Measurements from ENCODE around the gene GPR107. TPM values are rescaled to one million over a fixed set of nuclear protein-coding genes. Genes with fewer than 3 reads are reported as not detected.

The GPR107 gene
- total RNA-seq, 1 experiment from 2014 or later, result 33.2 TPM

GRCh38 chr9:130159915-130160670, 106.4 kb downstream of the GPR107 start:
- CTCF ChIA-PET, result interaction anchor here (1.1 kb wide), 1 partner anchor 76 kb away, joined by 4 read pairs; no protein-coding TSS in a partner anchor
- Mint-ChIP-seq H3K4me3 (no peak overlapping the region), H3K4me1 (no peaks in the 10 kb centered on the region), H3K27ac (0 out of 2 replicates have a peak overlapping the region, but pooled peaks have one; percentile 27), H3K9me3 (no peaks in the 10 kb centered on the region), H3K36me3 (no peaks in the 10 kb centered on the region), H3K27me3 (ENCODE audit: low read depth) (no peaks in the 10 kb centered on the region)
- DNase-seq (ENCODE audit: low spot score), result no peak
- TF ChIP-seq ZNF263 (CRISPR knock-in tag; IDR thresholded peaks at IDR 0.05; ENCODE audit: low read depth) (no peak), ZNF425 (CRISPR knock-in tag; conservative IDR thresholded peaks at IDR 0.05) (no peak), IRF1 (CRISPR knock-in tag; IDR thresholded peaks at IDR 0.05) (no peak), NFATC4 (CRISPR knock-in tag; IDR thresholded peaks at IDR 0.05) (no peak), CTCF (IDR thresholded peaks at IDR 0.05) (no peak), EMX1 (CRISPR knock-in tag; IDR thresholded peaks at IDR 0.05) (no peak), IRF2 (CRISPR knock-in tag; IDR thresholded peaks at IDR 0.05; ENCODE audit: borderline replicate concordance, low read depth) (no peak), E2F5 (CRISPR knock-in tag; IDR thresholded peaks at IDR 0.05) (no peak)
- POLR2A ChIA-PET, result no interaction called here
- ATAC-seq, result no peak

GRCh38 chr9:130160862-130161470, 107.3 kb downstream of the GPR107 start:
- Mint-ChIP-seq H3K27me3 (ENCODE audit: low read depth) (no peaks in the 10 kb centered on the region), H3K36me3 (no peaks in the 10 kb centered on the region), H3K4me1 (no peaks in the 10 kb centered on the region), H3K27ac (no peak overlapping the region), H3K9me3 (no peaks in the 10 kb centered on the region), H3K4me3 (no peak overlapping the region)
- ATAC-seq, result no peak
- CTCF ChIA-PET, result no interaction called here
- TF ChIP-seq ELF4 (CRISPR knock-in tag; IDR thresholded peaks at IDR 0.05; ENCODE audit: low read depth) (no peak), ZNF425 (CRISPR knock-in tag; conservative IDR thresholded peaks at IDR 0.05) (no peak), E2F1 (CRISPR knock-in tag; IDR thresholded peaks at IDR 0.05) (no peak), JUN (CRISPR knock-in tag; IDR thresholded peaks at IDR 0.05) (no peak), EMX1 (CRISPR knock-in tag; IDR thresholded peaks at IDR 0.05) (no peak), NFYB (CRISPR knock-in tag; conservative IDR thresholded peaks at IDR 0.05; ENCODE audit: low read depth) (no peak), ZNF423 (CRISPR knock-in tag; IDR thresholded peaks at IDR 0.05) (no peak)
- POLR2A ChIA-PET, result no interaction called here
- no peak for DNase-seq (ENCODE audit: low spot score)

Measured in WTC11 (cell line).